ENCODE data around the gene YBX1.

DNA sequence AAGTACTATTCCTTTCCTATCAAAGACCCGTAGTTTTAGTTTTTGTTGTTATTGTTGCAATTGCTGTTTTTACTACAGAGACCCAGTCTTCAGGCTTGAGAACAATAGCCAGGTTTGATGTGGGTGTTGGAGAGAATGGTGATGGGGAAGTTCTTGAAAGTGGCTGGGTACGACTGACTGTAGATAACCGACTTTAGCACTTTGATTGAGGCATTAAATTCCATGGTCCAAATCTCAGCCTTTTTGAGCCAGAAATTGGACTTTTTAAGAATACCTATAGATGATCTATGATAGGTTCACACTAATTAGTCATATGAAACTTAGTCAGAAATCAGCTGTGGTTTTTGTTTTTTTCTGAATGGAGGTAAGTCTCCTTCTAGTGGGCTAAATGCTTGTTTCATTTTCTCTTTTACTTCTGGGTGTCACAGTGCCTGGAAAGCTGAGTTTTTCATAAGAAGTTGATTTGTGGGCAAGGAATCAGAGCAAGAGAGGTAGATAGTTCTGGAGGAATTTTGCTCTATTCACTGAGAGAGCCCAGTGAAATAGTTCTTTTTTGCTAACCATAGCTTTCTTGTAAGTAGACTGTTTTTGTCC is 21.2 kb upstream of the YBX1 start:
- TF ChIP-seq EP300 (IDR thresholded peaks at IDR 0.05) (no peak), POLR2A (IDR thresholded peaks at IDR 0.05) (no peak), POLR2AphosphoS5 (IDR thresholded peaks at IDR 0.05) (no peak)
- TF ChIP-seq, protein P1, sequence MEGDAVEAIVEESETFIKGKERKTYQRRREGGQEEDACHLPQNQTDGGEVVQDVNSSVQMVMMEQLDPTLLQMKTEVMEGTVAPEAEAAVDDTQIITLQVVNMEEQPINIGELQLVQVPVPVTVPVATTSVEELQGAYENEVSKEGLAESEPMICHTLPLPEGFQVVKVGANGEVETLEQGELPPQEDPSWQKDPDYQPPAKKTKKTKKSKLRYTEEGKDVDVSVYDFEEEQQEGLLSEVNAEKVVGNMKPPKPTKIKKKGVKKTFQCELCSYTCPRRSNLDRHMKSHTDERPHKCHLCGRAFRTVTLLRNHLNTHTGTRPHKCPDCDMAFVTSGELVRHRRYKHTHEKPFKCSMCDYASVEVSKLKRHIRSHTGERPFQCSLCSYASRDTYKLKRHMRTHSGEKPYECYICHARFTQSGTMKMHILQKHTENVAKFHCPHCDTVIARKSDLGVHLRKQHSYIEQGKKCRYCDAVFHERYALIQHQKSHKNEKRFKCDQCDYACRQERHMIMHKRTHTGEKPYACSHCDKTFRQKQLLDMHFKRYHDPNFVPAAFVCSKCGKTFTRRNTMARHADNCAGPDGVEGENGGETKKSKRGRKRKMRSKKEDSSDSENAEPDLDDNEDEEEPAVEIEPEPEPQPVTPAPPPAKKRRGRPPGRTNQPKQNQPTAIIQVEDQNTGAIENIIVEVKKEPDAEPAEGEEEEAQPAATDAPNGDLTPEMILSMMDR (IDR thresholded peaks at IDR 0.05), result no peak

Data from upper lobe of left lung (tissue), 4 donors.